Cortex of kidney (tissue), 1 donor: Measurements from ENCODE around the gene ACVRL1.

Experiments
- DNase-seq: peaks from one replicate; lab custom pipeline; 2025; lab: John Stamatoyannopoulos, UW

Gene ACVRL1

DNA sequence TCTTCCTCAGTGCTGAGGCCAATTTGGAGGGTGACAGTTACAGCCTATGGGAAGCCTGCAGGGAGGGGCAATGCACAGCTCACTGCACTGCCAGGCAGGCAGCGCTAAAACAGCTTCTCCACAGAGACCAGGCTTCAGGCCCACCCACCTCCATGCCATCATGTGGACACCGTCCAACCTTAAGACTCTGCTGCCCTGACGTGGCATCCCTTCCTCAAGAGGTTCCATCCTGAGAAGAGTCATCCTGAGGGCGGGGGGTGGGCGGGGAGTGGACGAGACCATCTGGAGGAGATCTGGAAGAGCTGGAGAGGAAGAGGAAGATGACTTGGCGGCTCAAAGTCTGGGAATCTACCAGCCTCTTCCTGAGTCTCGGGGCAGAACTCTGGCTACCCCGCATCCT is 8.4 kb upstream of the ACVRL1 start:
- DNase-seq, result no peak

DNA sequence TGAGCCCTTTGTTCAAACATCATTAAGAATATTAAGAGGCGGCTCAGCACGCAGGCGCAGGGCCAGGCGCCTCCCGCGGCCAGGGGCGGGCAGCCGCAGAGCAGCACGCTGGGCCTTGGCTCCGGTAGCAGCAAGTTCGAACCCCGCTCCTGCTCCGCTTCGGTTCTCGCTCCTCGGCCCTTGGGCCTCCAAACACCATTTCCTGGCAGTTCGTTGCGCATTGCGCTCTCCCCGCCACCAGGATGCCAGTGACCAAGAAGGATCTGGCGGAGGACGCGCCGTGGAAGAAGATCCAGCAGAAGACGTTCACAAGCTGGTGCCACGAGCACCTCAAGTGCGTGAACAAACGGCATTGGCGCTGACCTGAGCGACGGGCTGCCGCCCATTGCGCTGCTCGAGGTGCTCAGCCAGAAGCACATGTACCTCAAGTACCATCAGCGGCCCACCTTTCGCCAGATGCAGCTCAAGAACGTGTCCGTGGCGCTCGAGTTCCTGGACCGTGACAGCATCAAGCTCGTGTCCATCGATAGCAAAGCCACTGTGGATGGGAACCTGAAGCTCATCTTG is 6.9 kb upstream of the ACVRL1 start:
- DNase-seq, result no peak

DNA sequence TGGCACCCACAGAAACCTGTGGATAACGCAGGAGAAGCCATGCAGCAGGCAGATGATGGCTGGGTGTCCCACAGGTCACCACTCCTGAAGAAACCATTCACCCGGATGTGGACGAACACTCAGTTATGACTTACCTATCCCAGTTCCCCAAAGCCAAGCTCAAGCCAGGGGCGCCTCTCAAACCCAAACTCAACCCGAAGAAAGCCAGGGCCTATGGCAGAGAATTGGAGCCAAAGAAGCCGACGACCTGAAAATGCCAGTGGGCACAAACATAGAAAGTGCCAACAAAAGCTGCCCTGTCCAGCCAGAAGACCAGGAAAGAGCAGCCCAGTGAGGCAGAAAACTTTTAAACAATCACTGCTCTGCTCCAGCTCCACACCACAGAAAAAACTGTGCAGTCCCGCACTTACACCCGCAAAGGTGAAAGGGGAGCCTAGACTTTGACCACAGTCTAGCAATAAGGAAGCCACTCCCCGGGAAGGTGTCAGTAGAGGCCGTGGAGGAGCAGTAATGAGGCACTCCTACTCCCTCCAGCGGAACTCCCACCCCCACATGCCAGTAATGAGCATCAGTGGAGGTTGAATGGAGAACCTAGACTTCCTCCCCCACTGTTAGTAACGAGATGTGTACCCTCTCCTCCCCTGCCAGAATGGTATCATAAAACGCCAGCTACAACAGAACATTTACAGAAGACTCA is 6.0 kb upstream of the ACVRL1 start:
- DNase-seq, result no peak

DNA sequence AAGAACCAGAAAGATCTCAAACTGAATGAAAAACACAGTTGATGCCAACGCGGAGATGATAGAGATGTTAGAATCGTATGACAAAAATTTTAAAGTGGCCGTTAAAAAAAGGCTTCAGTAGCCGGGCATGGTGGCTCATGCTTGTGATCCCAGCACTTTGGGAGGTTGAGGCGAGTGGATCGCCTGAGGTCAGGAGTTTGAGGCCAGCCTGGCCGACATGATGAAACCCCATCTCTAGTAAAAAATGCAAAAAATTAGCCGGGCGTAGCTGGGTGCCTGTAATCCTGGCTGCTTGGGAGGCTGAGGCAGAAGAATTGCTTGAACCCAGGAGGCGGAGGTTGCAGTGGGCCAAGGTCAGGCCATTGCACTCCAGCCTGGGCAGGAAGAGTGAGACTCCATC is 5.4 kb upstream of the ACVRL1 start:
- no peak for DNase-seq

DNA sequence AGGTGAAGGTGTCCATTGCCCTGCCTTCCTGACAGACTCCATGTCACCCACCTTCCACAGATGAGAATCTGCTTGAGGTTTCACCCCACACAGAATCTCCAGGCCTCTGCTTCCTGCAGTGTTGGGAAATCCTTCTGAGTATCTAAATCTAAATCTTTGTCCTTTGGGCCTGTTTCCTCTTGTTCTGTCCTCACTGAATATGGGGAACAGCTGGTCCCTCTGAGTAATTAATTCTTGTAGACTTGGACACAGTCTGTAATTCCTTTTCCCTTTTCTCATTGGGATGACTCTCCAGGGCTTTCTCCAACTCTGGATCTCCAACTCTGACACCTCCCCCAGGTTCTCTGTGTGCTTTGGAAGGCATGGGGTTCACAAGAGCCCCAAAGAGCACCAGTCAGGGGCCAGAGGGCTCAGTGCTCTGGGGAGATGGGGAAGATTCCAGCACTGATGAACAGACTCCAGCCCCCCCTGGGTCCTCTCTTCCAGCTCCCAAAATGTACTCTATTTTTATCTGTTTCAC is 2.3 kb upstream of the ACVRL1 start:
- no peak for DNase-seq

DNA sequence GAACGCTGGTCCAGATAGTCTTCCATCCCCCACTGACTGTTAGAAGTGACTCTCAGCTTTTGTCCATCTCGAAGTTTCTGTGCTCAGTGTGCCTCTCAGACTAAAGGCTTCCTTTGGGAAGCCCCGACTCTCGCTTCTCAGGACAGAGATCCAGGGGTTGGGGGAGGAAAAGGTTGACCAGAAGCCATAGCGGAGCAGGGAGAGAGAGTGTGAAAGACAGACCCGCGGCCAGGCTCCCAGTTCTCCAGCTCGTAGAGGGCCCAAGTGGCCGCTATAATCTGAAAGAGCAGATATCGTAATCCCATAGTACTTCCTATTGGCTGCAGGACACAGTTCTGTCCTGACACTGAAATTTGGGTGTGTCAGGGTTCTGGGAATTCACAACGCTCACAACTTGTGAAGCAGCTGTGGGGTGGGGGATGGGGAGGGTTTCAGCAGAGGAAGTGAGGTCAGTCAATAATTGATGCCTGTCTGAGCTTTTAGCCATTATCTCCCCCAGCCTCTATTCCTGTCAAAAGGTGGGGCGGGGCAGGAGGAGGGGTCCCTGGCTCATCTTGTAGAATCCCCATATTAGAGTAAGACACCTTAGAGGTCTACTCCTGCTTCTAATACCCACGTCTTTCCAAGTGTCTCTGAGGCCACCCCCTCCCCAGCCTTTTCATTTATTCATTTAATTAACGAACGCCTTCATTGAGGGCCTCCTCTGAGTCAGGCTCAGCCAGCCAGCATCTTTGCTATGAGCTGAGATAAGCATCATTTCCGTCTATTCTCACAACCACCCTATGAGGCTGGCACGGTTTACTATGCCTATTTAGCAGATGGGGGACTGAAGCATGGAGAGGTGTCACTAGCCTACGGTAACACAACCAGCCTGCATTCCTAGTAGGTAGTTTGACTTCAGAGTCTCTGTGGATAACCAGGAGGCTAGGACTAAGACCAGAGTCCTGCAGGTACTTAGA is 1.6 kb upstream of the ACVRL1 start:
- DNase-seq, result no peak

DNA sequence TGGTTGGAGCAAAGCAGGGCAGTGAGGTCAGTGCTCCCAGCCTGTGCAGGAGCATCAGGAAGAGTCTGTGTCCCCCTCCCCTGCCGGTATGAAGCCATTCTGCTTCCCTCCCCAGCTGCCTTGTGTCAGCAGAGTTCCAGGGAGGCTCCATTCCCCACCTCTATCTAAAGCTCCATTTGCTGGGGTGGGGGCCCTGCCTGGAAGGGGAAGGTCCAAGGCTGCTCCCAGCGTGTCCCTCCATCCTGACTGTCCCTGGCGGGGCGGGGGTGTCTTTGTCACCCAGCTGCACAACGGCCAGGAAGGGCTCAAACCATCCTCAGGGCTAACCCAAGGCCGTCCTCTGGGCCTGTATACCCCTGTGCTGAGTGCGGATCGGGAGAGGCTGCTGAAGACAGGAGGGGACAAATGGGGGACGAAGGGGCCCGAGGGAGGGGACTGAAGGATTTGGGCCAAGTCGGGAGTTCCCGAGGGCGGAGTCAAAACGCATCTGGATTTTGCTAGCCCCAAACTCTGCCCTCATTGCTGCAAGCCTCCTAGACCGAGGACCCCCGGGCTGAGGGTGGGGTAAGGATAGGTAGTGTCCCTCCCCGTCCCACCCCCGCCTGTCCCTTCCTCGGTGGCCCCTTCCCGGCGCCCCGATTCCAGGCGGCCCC is 748 bp upstream of the ACVRL1 start:
- DNase-seq, result no peak

DNA sequence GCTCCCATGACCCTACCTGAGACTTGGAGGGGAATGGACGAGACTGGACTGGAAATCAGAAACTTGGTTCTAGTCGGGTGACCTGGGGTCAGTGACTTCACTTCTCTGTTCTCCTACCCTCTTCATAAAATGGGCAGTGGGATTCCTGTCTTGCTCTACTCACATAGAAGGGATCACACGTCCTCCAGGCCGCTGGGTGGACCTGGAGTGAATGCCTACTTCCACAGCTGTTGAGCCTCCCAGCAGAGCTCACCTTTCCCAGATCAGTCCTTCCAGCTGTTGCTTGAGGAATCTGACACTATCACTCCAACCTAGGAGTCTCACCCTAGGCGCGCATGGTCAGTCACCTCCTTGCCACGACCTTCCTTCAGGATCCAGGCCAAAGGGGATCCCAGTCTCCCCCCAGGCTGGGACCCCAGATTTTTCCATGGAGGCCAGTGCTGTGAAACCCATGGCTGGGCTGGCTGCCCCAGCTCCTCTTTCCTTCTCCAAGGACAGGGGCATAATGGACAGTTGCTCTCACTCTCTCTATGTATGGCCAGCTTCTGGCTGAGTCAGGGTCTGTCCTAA is 637 bp downstream of the ACVRL1 start:
- DNase-seq, result no peak

DNA sequence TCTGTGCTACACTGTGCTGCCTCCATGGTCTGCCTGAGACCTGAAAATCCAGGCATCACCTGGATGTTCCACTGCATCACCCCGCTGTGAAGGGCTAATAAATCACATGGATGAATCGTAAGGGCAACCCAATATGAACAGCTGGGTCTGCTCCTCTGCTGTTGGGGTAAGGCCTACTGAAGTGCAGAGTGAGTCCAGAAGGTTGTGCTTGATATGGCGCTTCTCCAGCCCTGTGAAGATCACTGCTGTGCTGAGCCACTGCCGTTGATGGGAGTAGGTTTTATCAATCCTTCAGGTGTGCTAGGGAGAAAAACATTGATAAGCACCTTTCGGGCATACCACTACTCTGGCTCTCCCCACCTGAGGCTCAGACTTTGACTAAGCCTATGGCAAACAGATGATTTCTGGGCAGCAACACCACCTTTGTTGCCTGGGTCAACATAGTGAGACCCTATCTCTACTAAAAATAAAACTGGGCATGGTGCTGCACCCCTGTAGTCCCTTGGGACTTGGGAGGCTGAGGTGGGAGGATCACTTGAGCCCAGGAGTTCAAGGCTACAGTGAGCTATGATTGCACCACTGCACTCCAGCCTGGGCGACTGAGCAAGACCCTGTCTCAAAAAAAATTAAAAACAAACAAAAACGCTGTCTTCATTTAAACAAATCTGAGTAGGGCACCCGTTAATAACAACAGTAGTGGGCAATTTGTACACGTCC is 1.7 kb downstream of the ACVRL1 start:
- no peak for DNase-seq

DNA sequence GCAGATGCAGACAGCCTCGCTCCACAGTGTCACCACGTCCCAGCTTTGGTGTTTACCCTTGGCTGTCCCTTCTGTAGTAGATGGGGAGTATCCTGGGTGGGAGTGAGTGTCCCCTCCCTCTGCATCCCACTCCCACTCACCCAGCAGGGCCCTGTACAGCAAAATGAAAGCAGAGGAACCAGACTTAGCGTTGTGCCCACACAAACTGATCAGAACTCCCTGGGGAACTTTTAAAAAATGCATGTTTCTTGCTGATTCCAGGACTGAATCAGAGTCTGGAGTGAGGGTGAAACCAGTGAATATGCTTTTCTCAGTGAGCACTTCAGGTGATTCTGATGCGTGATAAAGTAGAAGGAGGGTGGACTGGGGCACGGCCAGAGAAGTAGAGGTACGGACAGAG is 2.9 kb downstream of the ACVRL1 start:
- no peak for DNase-seq

DNA sequence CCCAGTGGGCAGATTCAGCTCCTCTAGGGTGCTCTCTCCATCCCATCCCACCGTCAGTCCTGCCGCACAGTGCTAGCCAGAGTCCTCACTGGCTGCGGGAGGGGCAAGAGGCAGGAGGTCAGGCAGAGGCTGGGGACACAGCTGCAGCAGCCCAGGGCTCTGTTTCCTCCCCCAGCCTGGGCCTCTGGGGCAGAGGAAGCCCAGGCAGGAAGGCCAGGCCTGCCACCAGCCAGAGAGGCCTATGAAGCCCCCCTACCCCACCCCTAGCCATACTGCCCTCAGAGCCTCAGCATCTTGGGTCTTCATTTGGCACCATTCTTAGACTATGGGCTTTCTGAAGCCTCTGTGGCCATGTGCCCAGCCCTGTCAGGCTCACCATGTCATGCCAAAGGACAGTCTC is 3.4 kb downstream of the ACVRL1 start:
- DNase-seq, result no peak

DNA sequence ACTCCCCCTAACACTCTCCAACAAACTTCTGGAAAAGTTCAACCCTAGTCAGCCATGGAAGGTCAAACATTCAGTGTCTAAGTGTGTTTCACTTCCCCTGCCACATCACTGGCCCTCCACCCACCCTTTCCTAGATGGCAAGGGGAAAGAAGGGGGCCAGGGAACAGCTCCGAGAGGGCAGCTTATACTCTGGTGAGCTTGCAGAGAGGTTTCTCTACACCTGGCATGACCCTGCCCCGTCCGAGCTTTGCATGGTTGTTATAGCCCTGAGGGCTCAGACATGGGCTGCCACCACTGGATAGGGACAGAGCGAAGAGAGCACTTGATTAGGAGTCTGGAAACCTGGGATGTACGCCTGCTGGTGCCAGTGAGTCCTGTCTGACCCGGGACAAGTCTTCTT is 4.0 kb downstream of the ACVRL1 start:
- no peak for DNase-seq

DNA sequence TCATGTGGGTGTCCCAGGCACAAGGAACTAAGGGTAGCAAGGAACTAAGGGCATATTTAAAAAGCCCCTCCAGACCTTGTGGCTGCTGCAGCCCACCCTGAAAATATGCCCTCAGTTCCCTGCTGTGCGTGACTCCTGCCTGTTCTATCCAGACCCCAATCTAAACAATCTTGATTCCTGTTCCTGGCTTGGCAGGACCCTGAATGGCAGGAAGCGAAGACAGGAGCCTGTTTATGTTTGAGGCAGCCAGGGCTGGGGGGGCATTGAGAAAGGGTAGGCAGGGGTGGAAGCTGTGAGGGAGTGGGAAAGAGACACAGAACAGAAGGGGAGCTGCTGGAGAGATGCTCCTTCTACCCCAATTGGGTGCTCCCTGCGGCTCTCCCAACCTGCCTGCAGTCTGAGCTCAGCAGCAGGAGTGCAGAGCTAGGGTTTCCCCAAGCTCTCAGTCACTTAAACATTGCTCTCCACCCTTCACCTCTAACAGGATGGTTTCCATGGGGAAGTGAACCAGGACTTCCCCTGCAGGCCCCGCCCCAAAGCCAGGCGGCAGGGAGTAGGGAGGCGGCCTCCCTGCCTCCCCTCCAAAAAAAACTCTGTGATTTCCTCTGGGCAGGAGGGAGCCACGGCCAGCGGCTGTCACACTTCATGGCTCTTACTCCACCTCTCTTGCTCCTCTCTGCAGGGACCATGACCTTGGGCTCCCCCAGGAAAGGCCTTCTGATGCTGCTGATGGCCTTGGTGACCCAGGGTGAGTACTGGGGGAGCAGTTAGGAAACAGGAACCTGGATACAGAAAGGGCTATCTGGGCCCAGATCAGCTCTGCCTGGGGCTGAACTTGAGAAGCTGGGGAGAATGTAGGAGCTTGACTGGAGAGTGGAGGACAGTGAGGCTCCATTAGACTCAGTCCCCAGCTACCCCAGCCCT is 4.7 kb downstream of the ACVRL1 start:
- no peak for DNase-seq

DNA sequence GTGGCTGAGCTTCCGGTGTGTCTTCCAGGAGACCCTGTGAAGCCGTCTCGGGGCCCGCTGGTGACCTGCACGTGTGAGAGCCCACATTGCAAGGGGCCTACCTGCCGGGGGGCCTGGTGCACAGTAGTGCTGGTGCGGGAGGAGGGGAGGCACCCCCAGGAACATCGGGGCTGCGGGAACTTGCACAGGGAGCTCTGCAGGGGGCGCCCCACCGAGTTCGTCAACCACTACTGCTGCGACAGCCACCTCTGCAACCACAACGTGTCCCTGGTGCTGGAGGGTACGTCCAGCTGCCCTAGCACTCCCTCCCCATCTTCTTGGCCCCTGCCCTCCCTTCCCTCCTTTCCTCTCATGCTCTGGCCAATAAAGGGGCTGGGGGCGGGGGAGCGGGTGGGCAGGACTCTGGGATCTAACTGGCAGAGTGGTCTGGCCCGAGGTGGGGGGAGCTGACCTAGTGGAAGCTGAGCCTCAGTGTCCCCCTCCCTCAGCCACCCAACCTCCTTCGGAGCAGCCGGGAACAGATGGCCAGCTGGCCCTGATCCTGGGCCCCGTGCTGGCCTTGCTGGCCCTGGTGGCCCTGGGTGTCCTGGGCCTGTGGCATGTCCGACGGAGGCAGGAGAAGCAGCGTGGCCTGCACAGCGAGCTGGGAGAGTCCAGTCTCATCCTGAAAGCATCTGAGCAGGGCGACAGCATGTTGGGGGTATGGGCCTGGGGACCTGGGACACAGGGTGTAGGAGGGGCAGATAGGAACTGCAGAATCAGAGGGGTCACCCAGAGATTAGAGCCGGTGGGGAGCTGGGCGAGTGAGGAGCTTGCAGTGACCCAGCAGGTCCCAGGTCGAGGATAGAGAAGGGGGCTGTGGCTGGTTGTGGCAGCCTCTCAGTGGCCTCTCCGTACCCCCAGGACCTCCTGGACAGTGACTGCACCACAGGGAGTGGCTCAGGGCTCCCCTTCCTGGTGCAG is 6.0 kb downstream of the ACVRL1 start:
- DNase-seq, result no peak

DNA sequence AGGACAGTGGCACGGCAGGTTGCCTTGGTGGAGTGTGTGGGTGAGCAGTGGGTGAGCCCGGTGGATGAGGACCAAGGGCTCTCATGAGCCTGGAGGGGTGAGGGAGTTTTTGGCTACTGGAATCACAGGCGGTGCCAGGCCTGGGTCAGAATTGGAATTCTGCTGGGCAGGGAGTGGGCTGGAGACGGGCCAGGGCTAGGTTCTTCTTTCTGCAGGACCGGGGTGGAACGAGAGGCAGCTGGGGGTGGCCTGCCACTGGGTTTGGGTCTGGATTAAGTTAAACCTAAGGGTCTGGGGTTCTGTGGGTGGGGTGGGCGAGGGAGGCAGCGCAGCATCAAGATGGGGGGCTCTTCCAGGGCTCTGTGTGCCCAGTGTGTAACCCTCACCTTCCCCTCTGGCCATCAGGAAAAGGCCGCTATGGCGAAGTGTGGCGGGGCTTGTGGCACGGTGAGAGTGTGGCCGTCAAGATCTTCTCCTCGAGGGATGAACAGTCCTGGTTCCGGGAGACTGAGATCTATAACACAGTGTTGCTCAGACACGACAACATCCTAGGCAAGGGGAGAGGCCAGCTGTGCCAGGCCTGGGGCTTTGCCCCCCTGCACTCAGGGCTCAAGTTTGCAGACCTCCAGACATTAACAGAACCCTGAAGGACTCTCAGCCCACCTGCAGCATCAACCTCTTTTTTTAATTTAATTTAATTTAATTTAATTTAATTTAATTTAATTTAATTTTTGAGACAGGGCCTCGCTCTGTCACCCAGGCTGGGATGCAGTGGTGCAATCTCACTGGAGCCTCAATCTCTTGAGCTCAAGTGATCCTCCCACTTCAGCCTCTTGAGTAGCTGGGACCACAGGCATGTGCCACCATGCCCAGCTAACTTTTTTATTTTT is 7.0 kb downstream of the ACVRL1 start:
- no peak for DNase-seq

DNA sequence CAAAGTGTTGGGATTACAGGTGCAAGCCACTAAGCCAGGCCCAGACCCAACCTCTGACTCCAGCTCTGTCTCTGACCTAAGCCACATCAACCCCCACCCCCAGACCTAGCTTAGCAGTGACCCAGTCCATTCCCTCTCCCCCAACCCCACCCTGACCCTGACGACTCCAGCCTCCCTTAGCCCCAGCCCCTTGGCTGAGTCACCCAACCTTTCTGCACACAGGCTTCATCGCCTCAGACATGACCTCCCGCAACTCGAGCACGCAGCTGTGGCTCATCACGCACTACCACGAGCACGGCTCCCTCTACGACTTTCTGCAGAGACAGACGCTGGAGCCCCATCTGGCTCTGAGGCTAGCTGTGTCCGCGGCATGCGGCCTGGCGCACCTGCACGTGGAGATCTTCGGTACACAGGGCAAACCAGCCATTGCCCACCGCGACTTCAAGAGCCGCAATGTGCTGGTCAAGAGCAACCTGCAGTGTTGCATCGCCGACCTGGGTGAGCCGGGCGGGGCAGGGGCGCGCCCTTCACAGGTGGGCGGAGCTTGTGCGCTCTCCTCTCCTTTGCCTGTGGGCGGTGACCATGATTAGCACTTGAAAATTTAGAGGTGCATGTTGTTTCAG is 7.8 kb downstream of the ACVRL1 start:
- DNase-seq, result no peak

DNA sequence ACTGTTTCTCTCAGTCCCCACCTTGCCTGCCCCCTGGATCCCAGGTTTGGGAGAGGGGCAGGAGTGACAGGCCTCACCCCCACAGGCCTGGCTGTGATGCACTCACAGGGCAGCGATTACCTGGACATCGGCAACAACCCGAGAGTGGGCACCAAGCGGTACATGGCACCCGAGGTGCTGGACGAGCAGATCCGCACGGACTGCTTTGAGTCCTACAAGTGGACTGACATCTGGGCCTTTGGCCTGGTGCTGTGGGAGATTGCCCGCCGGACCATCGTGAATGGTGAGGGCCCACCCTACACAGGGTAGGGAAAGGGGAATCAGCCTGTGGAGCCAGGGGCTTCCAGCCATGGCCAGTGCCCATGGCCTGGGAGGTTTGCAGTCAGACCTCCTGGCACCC is 8.6 kb downstream of the ACVRL1 start:
- no peak for DNase-seq
